OCI-LY3 (cell line): ENCODE data around the gene SCUBE1.
A peak's percentile ranks its signal among the peaks of the same experiment; 100 is the strongest.

Experiments used
- H2AFZ ChIP-seq: fragments of 200-600, 300-600 bp; shearing (Covaris generic); 2 replicates; pipeline ENCODE4 v1.6.0; 2014; ENCODE audit warnings: antibody characterized with exemption, low read depth, low read length
- H3K27ac ChIP-seq: fragments of 200-600, 300-600 bp; sonication (generic); 2 replicates; pipeline ENCODE4 v1.5.1; 2014; ENCODE audit warnings: mild to moderate bottlenecking, low read length, moderate library complexity, mixed read lengths
- H3K27me3 ChIP-seq: fragments of 200-600, 300-600 bp; sonication (generic); 2 replicates; pipeline ENCODE4 v1.6.1; 2014; ENCODE audit warnings: low read depth, low read length, mixed read lengths
- H3K36me3 ChIP-seq: fragments of 200-600, 300-600 bp; sonication (generic); replicated peaks from 2 replicates; pipeline ENCODE3; 2014; ENCODE audit warnings: low read depth, low read length, mixed read lengths
- H3K4me1 ChIP-seq: fragments of 300-600, 200-600 bp; sonication (generic); 2 replicates; pipeline ENCODE4 v1.6.1; 2014; ENCODE audit warnings: low read length, mixed read lengths
- H3K4me2 ChIP-seq: fragments of 200-600, 300-600 bp; sonication (generic); 2 replicates; pipeline ENCODE4 v1.6.1; 2014; ENCODE audit warnings: low read length, mixed read lengths
- H3K4me3 ChIP-seq: fragments of 300-600, 200-600 bp; sonication (generic); 2 replicates; pipeline ENCODE4 v1.5.1; 2014; ENCODE audit warnings: antibody characterized with exemption, mild to moderate bottlenecking, low read length, moderate library complexity
- H3K79me2 ChIP-seq: fragments of 300-600, 200-600 bp; shearing (Covaris generic); 2 replicates; pipeline ENCODE4 v1.6.1; 2014; ENCODE audit warnings: mild to moderate bottlenecking, low read length, mixed read lengths
- H3K9ac ChIP-seq: fragments of 300-600, 200-600 bp; shearing (Covaris generic); 2 replicates; pipeline ENCODE4 v1.6.0; 2014; ENCODE audit warnings: mild to moderate bottlenecking, low read length, moderate library complexity
- H3K9me3 ChIP-seq: fragments of 200-600, 300-600 bp; shearing (Covaris generic); 2 replicates; pipeline ENCODE4 v1.6.1; 2014; ENCODE audit warnings: low read length, mixed read lengths; ENCODE audit not compliant: insufficient read depth
- H4K20me1 ChIP-seq: fragments of 200-600, 300-600 bp; sonication (generic); 2 replicates; pipeline ENCODE4 v1.6.1; 2016; ENCODE audit warnings: low read length, mixed read lengths; ENCODE audit not compliant: insufficient read depth
- EZH2phosphoT487 ChIP-seq: fragments of 200-600 bp; shearing (Covaris generic); IDR thresholded peaks from 2 replicates; pipeline ENCODE4 v1.6.1; 2018; ENCODE audit warnings: antibody characterized with exemption, mixed run types, low read depth
- TF ChIP-seq, protein P1 (sequence below): fragments of 200-600, 300-600 bp; sonication (generic); IDR thresholded peaks from 2 replicates; pipeline ENCODE4 v1.5.1; 2014; ENCODE audit warnings: antibody characterized with exemption, low read length, low read depth

Gene SCUBE1

DNA sequence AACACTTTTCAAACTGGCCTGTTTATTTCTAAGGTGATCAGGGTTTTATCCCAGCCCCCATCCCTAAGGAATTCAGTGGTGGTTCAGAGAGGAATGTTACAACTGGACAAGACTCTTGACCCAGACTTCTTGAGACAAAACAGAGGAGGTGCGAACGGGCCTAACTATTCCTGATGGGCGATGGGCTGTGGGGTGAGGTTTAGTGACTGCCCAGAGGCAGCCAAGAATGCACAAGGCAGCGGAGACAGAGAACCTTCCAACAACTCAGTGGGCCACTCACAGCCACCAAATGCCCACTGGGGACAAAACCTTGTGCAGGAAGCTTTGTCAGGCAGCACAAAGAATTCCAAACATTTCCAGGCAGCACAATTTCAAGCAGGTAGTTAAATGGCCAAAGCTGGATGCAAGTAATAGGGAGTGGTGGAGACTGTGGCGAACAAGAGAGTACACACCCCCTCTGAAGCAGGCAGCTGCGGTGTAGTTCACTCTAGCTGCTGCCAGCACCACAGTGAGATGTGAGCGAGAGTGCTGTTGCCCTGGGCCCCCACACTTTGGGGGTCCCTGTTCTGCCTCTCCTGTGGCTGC lies 29.2 kb downstream of the SCUBE1 start:
- peaks cover 5% of the 10 kb centered on the region for H3K27me3 ChIP-seq
- no peak overlapping the region for H2AFZ ChIP-seq
- no peaks in the 10 kb centered on the region for H4K20me1 ChIP-seq
- no peak overlapping the region for H3K4me3 ChIP-seq
- H3K9ac ChIP-seq = no peak overlapping the region
- H3K27ac ChIP-seq = no peak overlapping the region
- no peaks in the 10 kb centered on the region for H3K9me3 ChIP-seq
- no peaks in the 10 kb centered on the region for H3K79me2 ChIP-seq
- 0 out of 2 replicates have a peak overlapping the region, but pooled peaks have one; percentile 13 for H3K4me2 ChIP-seq
- H3K4me1 ChIP-seq = peaks cover 27% of the 10 kb centered on the region
- H3K36me3 ChIP-seq = no peaks in the 10 kb centered on the region
- TF ChIP-seq, protein P1, sequence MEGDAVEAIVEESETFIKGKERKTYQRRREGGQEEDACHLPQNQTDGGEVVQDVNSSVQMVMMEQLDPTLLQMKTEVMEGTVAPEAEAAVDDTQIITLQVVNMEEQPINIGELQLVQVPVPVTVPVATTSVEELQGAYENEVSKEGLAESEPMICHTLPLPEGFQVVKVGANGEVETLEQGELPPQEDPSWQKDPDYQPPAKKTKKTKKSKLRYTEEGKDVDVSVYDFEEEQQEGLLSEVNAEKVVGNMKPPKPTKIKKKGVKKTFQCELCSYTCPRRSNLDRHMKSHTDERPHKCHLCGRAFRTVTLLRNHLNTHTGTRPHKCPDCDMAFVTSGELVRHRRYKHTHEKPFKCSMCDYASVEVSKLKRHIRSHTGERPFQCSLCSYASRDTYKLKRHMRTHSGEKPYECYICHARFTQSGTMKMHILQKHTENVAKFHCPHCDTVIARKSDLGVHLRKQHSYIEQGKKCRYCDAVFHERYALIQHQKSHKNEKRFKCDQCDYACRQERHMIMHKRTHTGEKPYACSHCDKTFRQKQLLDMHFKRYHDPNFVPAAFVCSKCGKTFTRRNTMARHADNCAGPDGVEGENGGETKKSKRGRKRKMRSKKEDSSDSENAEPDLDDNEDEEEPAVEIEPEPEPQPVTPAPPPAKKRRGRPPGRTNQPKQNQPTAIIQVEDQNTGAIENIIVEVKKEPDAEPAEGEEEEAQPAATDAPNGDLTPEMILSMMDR = no peak
- TF ChIP-seq EZH2phosphoT487 = no peak

DNA sequence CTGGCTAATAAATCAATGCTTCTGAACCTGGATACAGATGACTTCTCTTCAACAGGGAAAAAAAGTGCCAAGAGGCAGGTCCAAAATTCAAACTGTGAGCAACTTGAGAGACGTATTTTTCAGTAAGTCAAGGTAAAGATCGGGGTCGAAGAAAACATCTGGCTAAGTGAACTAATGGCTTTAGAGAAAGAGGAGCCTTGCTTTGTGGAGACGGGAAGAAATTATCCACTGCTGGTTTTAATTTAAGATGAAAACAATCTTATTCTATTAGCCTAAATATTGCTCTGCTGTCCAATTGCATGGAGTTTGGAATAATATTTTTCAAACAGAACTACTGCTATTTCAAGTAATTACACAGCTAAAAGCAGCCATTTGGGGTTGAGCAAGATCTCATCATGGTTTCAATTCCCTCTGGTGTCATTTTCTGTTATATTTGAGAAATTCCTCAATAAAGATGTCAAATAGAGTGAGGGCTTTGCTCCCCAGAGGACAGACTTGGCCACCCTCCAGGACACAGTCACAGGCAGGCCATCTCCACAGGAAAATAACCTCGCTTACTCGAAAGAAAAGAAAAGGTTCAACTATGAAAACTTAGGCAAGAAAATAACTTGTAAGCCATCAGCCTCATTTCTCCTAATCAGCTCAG lies 29.8 kb downstream of the SCUBE1 start:
- Histone ChIP-seq H3K4me1 (peaks cover 27% of the 10 kb centered on the region), H2AFZ (no peak overlapping the region), H3K4me3 (no peak overlapping the region), H3K4me2 (0 out of 2 replicates have a peak overlapping the region, but pooled peaks have one; percentile 13), H3K79me2 (no peaks in the 10 kb centered on the region), H3K27me3 (peaks cover 5% of the 10 kb centered on the region), H3K27ac (no peak overlapping the region), H3K9me3 (no peaks in the 10 kb centered on the region), H3K36me3 (no peaks in the 10 kb centered on the region), H4K20me1 (no peaks in the 10 kb centered on the region), H3K9ac (no peak overlapping the region)
- TF ChIP-seq EZH2phosphoT487 = no peak

DNA sequence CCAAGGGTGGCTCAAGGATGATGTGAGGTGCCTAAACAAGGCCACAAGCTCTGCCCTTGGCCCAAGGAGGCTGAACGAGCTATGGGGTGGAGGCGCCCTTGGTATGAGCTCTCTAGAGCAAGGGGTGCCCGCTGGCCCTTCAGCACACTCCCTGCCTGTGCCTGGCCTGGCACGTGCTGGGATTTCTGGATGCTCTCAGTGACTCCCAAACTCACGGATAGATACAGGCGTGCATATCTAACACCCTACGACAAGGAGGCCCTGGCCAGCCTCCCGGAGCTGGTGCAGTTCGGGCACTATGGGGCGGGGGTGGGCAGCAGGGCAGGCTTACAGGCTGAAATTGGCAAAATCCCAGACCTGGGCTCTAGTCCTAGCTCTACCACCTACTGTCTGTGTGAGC lies 30.6 kb downstream of the SCUBE1 start:
- H3K27ac ChIP-seq = no peak overlapping the region
- TF ChIP-seq, protein P1 = no peak
- no peak for TF ChIP-seq EZH2phosphoT487
- no peaks in the 10 kb centered on the region for H3K9me3 ChIP-seq
- no peak overlapping the region for H2AFZ ChIP-seq
- no peaks in the 10 kb centered on the region for H3K36me3 ChIP-seq
- no peak overlapping the region for H3K9ac ChIP-seq
- peaks cover 27% of the 10 kb centered on the region for H3K4me1 ChIP-seq
- peaks cover 5% of the 10 kb centered on the region for H3K27me3 ChIP-seq
- H4K20me1 ChIP-seq = no peaks in the 10 kb centered on the region
- no peak overlapping the region for H3K4me3 ChIP-seq
- no peak overlapping the region for H3K4me2 ChIP-seq
- H3K79me2 ChIP-seq = no peaks in the 10 kb centered on the region

DNA sequence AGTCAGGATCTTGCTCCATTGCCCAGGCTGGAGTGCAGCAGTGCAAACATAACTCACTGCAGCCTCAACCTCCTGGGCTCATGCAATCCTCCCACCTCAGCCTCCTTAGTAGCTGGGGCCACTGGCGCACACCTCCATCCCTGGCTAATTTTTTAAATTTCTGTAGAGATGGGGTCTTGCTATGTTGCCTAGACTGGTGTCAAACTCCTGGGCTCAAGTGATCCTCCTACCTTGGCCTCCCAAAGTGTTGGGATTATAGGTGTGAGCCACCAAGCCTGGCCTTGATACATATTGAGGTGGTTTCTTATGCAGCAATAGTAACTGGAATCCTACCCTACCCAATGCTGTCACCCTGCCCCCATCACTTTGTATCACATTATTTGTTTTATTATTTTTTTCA lies 32.4 kb downstream of the SCUBE1 start:
- Histone ChIP-seq H3K4me2 (no peak overlapping the region), H3K27ac (no peak overlapping the region), H2AFZ (no peak overlapping the region), H3K36me3 (no peaks in the 10 kb centered on the region), H3K27me3 (peaks cover 7% of the 10 kb centered on the region; the same call in 1 of the 2 replicates), H3K4me3 (no peak overlapping the region), H3K79me2 (no peaks in the 10 kb centered on the region), H3K4me1 (peaks cover 27% of the 10 kb centered on the region), H3K9ac (no peak overlapping the region), H3K9me3 (no peaks in the 10 kb centered on the region), H4K20me1 (no peaks in the 10 kb centered on the region)
- no peak for TF ChIP-seq EZH2phosphoT487
- TF ChIP-seq, protein P1 = no peak
